Chondrocyte (in vitro differentiated cells): ENCODE measurements around the gene TMEM235. TPM values are rescaled to one million over a fixed set of nuclear protein-coding genes. Genes with fewer than 3 reads are reported as not detected.

Source experiments
- DNase-seq: peaks from one replicate; pipeline ENCODE4 v3.0.0; 2021; ENCODE audit warnings: mixed read lengths, low spot score
- H3K27ac Mint-ChIP-seq: one replicate; pipeline ENCODE4 v1.8.0; 2021; ENCODE audit warnings: mild to moderate bottlenecking, moderate library complexity, mixed read lengths; ENCODE audit not compliant: unreplicated experiment
- H3K27me3 Mint-ChIP-seq: 2 replicates; pipeline ENCODE4 v1.8.0; 2021; ENCODE audit warnings: low read depth, mixed read lengths
- H3K36me3 Mint-ChIP-seq: 2 replicates; pipeline ENCODE4 v1.8.0; 2021; ENCODE audit warnings: low read depth, mixed read lengths
- H3K4me1 Mint-ChIP-seq: 2 replicates; pipeline ENCODE4 v1.8.0; 2021; ENCODE audit warnings: low read depth, mild to moderate bottlenecking, mixed read lengths
- H3K4me3 Mint-ChIP-seq: one replicate; pipeline ENCODE4 v1.8.0; 2021; ENCODE audit warnings: mild to moderate bottlenecking, moderate library complexity, mixed read lengths; ENCODE audit not compliant: unreplicated experiment
- H3K9me3 Mint-ChIP-seq: 2 replicates; pipeline ENCODE4 v1.8.0; 2021; ENCODE audit warnings: low read depth, mixed read lengths
- CTCF ChIP-seq: fragments of 200-600 bp; sonication (generic); IDR thresholded peaks from 2 replicates; pipeline ENCODE4 v1.5.0; 2021; ENCODE audit warnings: antibody characterized with exemption, mild to moderate bottlenecking, moderate library complexity
- total RNA-seq: library from RNA; stranded (reverse); gene quantifications from 3 replicates; pipeline ENCODE4 v1.2.1, GENCODE V29; 2021

Gene TMEM235
- total RNA-seq, 1 donor from 2014 or later, result not detected

- no peak overlapping the region for H3K4me3 Mint-ChIP-seq
- no peak overlapping the region for H3K27ac Mint-ChIP-seq
- peaks cover 2% of the 10 kb centered on the region for H3K36me3 Mint-ChIP-seq
- no peak for TF ChIP-seq CTCF
- H3K4me1 Mint-ChIP-seq, result peaks cover 3% of the 10 kb centered on the region
- no peak for DNase-seq
- H3K27me3 Mint-ChIP-seq, result no peaks in the 10 kb centered on the region
- H3K9me3 Mint-ChIP-seq, result no peaks in the 10 kb centered on the region
Measured at GRCh38 chr17:78223061-78223460, 8.4 kb upstream of the TMEM235 start.

- Mint-ChIP-seq H3K9me3 (no peaks in the 10 kb centered on the region), H3K4me1 (peaks cover 3% of the 10 kb centered on the region), H3K4me3 (no peak overlapping the region), H3K36me3 (peaks cover 2% of the 10 kb centered on the region), H3K27me3 (no peaks in the 10 kb centered on the region), H3K27ac (no peak overlapping the region)
- DNase-seq, result no peak
- no peak for TF ChIP-seq CTCF
Measured at GRCh38 chr17:78223765-78224164, 7.7 kb upstream of the TMEM235 start.

DNA sequence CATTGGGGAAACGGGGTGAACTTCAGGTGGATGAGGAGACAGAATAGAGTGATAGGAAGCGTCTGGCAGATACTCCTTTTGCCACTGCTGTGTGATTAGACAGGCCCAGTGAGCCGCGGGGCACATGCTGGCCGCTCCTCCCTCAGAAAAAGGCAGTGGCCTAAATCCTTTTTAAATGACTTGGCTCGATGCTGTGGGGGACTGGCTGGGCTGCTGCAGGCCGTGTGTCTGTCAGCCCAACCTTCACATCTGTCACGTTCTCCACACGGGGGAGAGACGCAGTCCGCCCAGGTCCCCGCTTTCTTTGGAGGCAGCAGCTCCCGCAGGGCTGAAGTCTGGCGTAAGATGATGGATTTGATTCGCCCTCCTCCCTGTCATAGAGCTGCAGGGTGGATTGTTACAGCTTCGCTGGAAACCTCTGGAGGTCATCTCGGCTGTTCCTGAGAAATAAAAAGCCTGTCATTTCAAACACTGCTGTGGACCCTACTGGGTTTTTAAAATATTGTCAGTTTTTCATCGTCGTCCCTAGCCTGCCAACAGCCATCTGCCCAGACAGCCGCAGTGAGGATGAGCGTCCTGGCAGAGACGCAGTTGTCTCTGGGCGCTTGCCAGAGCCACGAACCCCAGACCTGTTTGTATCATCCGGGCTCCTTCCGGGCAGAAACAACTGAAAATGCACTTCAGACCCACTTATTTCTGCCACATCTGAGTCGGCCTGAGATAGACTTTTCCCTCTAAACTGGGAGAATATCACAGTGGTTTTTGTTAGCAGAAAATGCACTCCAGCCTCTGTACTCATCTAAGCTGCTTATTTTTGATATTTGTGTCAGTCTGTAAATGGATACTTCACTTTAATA lies 7.0 kb upstream of the TMEM235 start:
- TF ChIP-seq CTCF, result no peak
- H3K4me1 Mint-ChIP-seq, result peaks cover 3% of the 10 kb centered on the region
- H3K27ac Mint-ChIP-seq, result no peak overlapping the region
- H3K36me3 Mint-ChIP-seq, result peaks cover 2% of the 10 kb centered on the region
- no peak for DNase-seq
- H3K4me3 Mint-ChIP-seq, result no peak overlapping the region
- no peaks in the 10 kb centered on the region for H3K9me3 Mint-ChIP-seq
- H3K27me3 Mint-ChIP-seq, result no peaks in the 10 kb centered on the region

DNA sequence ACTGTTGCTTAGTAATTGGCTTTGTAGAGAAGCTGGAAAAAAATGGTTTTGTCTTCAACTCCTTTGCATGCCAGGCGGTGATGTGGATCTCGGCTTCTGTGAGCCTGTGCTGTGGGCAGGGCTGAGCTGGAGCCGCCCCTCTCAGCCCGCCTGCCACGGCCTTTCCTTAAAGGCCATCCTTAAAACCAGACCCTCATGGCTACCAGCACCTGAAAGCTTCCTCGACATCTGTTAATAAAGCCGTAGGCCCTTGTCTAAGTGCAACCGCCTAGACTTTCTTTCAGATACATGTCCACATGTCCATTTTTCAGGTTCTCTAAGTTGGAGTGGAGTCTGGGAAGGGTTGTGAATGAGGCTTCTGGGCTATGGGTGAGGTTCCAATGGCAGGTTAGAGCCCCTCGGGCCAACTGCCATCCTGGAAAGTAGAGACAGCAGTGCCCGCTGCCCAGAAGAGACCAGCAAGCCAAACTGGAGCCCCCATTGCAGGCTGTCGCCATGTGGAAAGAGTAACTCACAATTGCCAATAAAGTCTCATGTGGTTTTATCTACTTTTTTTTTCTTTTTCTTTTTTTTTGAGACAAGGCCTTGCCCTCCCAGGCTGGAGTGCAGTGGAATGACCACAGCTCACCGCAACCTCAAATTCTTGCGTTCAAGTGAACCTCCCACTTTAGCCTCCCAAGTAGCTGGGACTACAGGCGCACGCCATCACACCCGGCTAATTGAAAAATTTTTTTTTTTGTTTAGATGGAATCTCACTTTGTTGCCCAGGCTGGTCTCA lies 6.2 kb upstream of the TMEM235 start:
- H3K36me3 Mint-ChIP-seq, result peaks cover 2% of the 10 kb centered on the region
- H3K9me3 Mint-ChIP-seq, result no peaks in the 10 kb centered on the region
- no peak for TF ChIP-seq CTCF
- H3K27ac Mint-ChIP-seq, result no peak overlapping the region
- no peak overlapping the region for H3K4me3 Mint-ChIP-seq
- no peak for DNase-seq
- no peaks in the 10 kb centered on the region for H3K4me1 Mint-ChIP-seq
- H3K27me3 Mint-ChIP-seq, result no peaks in the 10 kb centered on the region

DNA sequence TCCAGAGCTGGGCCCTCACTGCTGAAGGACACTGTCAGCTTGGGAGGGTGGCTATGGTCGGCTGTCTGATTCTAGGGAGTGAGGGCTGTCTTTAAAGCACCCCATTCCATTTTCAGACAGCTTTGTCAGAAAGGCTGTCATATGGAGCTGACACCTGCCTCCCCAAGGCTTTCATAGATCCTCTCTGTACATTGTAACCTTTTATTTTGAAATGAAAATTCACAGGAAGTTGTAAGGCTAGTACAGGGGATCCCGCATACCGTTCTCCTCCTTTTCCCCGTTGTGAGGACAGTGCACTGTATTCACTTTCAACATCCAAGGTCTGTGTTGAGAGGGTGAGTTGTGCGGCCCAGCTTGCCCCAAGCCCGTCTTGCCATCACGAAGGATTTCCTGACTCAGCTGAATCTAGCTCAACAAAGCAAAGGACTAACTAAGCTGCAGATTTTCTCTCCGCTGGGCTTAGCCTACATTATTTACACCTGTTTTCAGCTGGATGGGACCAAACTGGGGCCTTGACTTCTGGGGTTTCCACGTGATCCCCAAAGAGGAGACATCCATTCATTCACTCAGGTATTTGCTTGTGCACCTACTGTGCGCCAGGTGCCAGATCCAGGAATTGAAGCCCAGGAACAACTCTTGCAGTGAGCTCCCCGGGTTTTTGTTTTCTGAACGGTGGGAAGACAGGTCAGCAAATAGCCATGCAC lies 5.2 kb upstream of the TMEM235 start:
- H3K4me3 Mint-ChIP-seq, result no peak overlapping the region
- TF ChIP-seq CTCF, result no peak
- H3K27ac Mint-ChIP-seq, result no peak overlapping the region
- H3K9me3 Mint-ChIP-seq, result no peaks in the 10 kb centered on the region
- peaks cover 2% of the 10 kb centered on the region for H3K36me3 Mint-ChIP-seq
- H3K27me3 Mint-ChIP-seq, result peaks cover 8% of the 10 kb centered on the region
- no peak for DNase-seq
- no peaks in the 10 kb centered on the region for H3K4me1 Mint-ChIP-seq
